Measurements from ENCODE around the gene CPVL. TPM values are rescaled to one million over a fixed set of nuclear protein-coding genes. Genes with fewer than 3 reads are reported as not detected.

Gene CPVL
- total and polyA plus RNA-seq, 2 of the 8 experiments (the other 6 are each of a cell fraction or from before 2014, with no cell fraction given) = 40.0 to 55.0 TPM

- 85% methylated on average over 3 of the region's 3 CpGs; no CpG with 5 or more reads in 1 of the 2 experiments for WGBS, 2 experiments (ENCODE audit: extremely low coverage in 1 of 2, insufficient coverage in 1 of 2, insufficient read length in 1 of 2, insufficient replicate concordance in 2 of 2, low coverage in 1 of 2, low lambda C conversion rate in 2 of 2, missing lambda C conversion rate in 1 of 2)
- H3K79me2 ChIP-seq (ENCODE audit: control insufficient read depth in 1 of 2, insufficient read depth in 2 of 2, low read length in 2 of 2) = no peaks in the 10 kb centered on the region; a peak in 1 of 4 replicates
- no peak overlapping the region for H2AK5ac ChIP-seq (ENCODE audit: low read depth, low read length)
- H4K20me1 ChIP-seq (replicated peaks in 1 of 2; ENCODE audit: control insufficient read depth in 1 of 2, insufficient read depth in 2 of 2, low read length in 2 of 2) = no peaks in the 10 kb centered on the region
- no peaks in the 10 kb centered on the region; a peak in 1 of 8 replicates for H3K36me3 ChIP-seq (ENCODE audit: control insufficient read depth in 2 of 4, insufficient read depth in 4 of 4, low read length in 3 of 4)
- no peak overlapping the region for H3K4me2 ChIP-seq (ENCODE audit: insufficient read depth in 1 of 2, low read depth in 2 of 2, low read length in 2 of 2)
- H3K79me1 ChIP-seq (ENCODE audit: low read depth, low read length) = no peaks in the 10 kb centered on the region
- no peak overlapping the region for H4K5ac ChIP-seq (ENCODE audit: insufficient read length, low read depth, low read length)
- ChIA-PET POLR2A (ENCODE audit: partially characterized antibody) (no interaction called here), CTCF (ENCODE audit: partially characterized antibody) (interaction anchor here (0.7 to 5.9 kb wide), 21 partner anchors 9 to 289 kb away, joined by 3 to 34 read pairs (median 5); no protein-coding TSS in a partner anchor)
- FAIRE-seq = no peak
- H2BK5ac ChIP-seq (ENCODE audit: low read depth, low read length) = no peak overlapping the region
- H3K23me2 ChIP-seq (ENCODE audit: low read depth, low read length) = no peaks in the 10 kb centered on the region
- no peak for DNase-seq (ENCODE audit: low read depth in 1 of 2, low spot score in 2 of 2)
- H3K9ac ChIP-seq (replicated peaks in 1 of 4; ENCODE audit: extremely low read depth in 1 of 4, low read depth in 3 of 4, low read length in 3 of 4) = no peak overlapping the region
- no peak overlapping the region for H2BK20ac ChIP-seq (ENCODE audit: low read length)
- H3K14ac ChIP-seq (ENCODE audit: insufficient read length) = no peak overlapping the region
- no peak overlapping the region for H2BK12ac ChIP-seq (ENCODE audit: low read depth, low read length)
- TF ChIP-seq BACH1 (IDR thresholded peaks at IDR 0.05; ENCODE audit: low read length) (no peak), CREB1 (IDR thresholded peaks at IDR 0.05) (no peak), CBX5 (IDR thresholded peaks at IDR 0.05; ENCODE audit: low read depth, low read length) (no peak), FOSL1 (IDR thresholded peaks at IDR 0.05; ENCODE audit: insufficient read depth, low read depth, low read length) (no peak), POU5F1 (IDR thresholded peaks at IDR 0.05; ENCODE audit: low read depth, low read length) (no peak), SRF (IDR thresholded peaks at IDR 0.05; ENCODE audit: low read depth, low read length) (no peak), PHF8 (conservative IDR thresholded peaks at IDR 0.05; ENCODE audit: low read depth, low read length) (no peak), JUN (IDR thresholded peaks at IDR 0.05; ENCODE audit: low read depth, low read length) (no peak), TAF7 (optimal IDR thresholded peaks at IDR 0.05; ENCODE audit: borderline replicate concordance, low read depth, low read length) (no peak), EP300 (IDR thresholded peaks at IDR 0.05; ENCODE audit: borderline replicate concordance in 1 of 2, low read depth in 2 of 2, low read length in 2 of 2) (no peak), NRF1 (IDR thresholded peaks at IDR 0.05; ENCODE audit: low read depth, low read length) (no peak)
- no peak overlapping the region for H3K18ac ChIP-seq (ENCODE audit: extremely low read depth, low read length)
- H3K56ac ChIP-seq (replicated peaks; ENCODE audit: insufficient read length, low read depth, low read length) = no peak overlapping the region
- H2BK15ac ChIP-seq (ENCODE audit: low read length) = no peak overlapping the region
- peaks cover 0 to 3% (median 1%) of the 10 kb centered on the region in 4 experiments; a peak in 2 of 7 replicates for H3K4me1 ChIP-seq (replicated peaks in 1 of 4; ENCODE audit: control insufficient read depth in 3 of 4, insufficient read depth in 4 of 4, low read length in 3 of 4)
- H3K9me3 ChIP-seq (ENCODE audit: insufficient read depth in 2 of 2, low read depth in 1 of 2, low read length in 1 of 2) = no peaks in the 10 kb centered on the region
- no peak overlapping the region for H3K23ac ChIP-seq (ENCODE audit: insufficient read length)
- H3K4ac ChIP-seq (replicated peaks; ENCODE audit: insufficient read length, low read depth, low read length) = no peak overlapping the region
- no peak overlapping the region for H4K8ac ChIP-seq (ENCODE audit: extremely low read depth, insufficient read depth, low read length)
- no peaks in the 10 kb centered on the region for H3K27me3 ChIP-seq (replicated peaks in 1 of 4; ENCODE audit: control insufficient read depth in 3 of 4, extremely low read depth in 1 of 4, insufficient read depth in 3 of 4, low read length in 3 of 4)
- no peak overlapping the region for H2AFZ ChIP-seq (ENCODE audit: low read length)
- H2BK120ac ChIP-seq (replicated peaks; ENCODE audit: low read depth, low read length) = no peak overlapping the region
- H4K91ac ChIP-seq (replicated peaks; ENCODE audit: insufficient read length, low read length) = no peak overlapping the region
- no peak overlapping the region for H3K27ac ChIP-seq (ENCODE audit: low read depth, low read length)
- H3K4me3 ChIP-seq (ENCODE audit: extremely low read depth in 1 of 4, insufficient read depth in 2 of 4, low read depth in 3 of 4, low read length in 4 of 4) = no peak overlapping the region
Measured at GRCh38 chr7:29119538-29119937, 26.8 kb downstream of the CPVL start.

Measured in H1 (cell line).